Measurements from ENCODE around the gene TGM2.

The TGM2 gene

DNA sequence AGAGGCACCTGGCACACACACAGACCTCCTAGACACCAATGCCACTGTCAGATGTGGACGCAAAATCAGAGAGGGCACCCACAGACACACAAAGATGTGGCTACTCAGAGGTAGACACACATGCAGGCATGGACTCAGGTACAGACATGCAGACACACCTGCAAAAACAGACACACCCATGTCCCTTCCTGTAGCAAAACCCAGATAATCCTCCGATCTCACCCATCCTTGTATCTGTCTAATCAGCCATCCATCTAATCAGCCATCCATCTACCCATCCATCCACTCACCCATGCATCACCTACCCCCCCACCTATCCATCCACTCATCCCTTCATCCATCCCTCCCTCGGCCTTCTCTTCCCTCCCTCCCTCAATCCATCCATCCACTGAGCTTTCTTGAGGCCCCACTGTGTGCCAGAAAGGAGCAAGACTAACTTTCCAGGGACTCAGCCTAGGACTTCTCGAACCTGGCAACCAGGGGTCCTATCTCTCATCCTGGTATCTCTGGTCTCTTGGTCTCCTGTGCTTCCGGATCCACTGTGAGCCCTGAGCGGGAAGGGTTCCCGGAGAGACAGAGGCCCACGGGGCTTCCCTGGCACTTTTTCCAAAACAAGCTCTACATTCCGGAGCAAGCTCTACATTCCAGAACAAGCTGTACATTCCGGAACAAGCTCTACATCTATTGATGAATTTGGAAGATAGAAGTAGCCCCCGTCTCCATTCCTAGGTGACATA lies 1.1 kb upstream of the TGM2 start:
- H3K4me3 ChIP-seq (ENCODE audit: low read length): no peak overlapping the region
- no peak for TF ChIP-seq ZNF274 (IDR thresholded peaks at IDR 0.05; ENCODE audit: low read depth, low read length)

DNA sequence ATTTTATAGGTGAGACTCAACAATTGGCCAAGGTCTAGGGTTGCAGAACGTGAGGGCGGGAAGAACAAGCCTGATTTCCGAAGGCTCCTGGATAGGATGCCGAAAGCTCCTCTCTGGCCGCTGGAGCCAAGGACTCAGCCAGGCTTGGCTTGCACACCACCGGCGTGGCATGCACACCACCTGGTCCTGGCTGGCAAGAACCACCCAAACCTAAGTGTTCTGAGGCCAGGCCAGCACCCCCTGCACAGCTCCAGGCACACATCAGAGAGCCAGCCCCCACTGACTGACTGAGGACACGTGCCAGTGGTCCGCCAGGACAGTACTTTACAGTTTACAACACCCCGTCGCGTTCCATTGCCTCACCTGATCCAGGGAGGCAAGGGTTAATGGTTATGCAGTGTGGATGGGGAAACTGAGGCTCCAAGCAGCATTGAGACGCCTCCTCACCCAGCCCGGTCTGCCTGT lies 414 bp downstream of the TGM2 start:
- no peak overlapping the region for H3K4me3 ChIP-seq (ENCODE audit: low read length)

GRCh38 chr20:38164069-38164468 lies 1.0 kb downstream of the TGM2 start:
- no peak for TF ChIP-seq ZNF274 (IDR thresholded peaks at IDR 0.05; ENCODE audit: low read depth, low read length)
- no peak overlapping the region for H3K4me3 ChIP-seq (ENCODE audit: low read length)

More for the DNA sequence above, 414 bp downstream of the TGM2 start:
- no peak for TF ChIP-seq ZNF274 (IDR thresholded peaks at IDR 0.05; ENCODE audit: low read depth, low read length)

DNA sequence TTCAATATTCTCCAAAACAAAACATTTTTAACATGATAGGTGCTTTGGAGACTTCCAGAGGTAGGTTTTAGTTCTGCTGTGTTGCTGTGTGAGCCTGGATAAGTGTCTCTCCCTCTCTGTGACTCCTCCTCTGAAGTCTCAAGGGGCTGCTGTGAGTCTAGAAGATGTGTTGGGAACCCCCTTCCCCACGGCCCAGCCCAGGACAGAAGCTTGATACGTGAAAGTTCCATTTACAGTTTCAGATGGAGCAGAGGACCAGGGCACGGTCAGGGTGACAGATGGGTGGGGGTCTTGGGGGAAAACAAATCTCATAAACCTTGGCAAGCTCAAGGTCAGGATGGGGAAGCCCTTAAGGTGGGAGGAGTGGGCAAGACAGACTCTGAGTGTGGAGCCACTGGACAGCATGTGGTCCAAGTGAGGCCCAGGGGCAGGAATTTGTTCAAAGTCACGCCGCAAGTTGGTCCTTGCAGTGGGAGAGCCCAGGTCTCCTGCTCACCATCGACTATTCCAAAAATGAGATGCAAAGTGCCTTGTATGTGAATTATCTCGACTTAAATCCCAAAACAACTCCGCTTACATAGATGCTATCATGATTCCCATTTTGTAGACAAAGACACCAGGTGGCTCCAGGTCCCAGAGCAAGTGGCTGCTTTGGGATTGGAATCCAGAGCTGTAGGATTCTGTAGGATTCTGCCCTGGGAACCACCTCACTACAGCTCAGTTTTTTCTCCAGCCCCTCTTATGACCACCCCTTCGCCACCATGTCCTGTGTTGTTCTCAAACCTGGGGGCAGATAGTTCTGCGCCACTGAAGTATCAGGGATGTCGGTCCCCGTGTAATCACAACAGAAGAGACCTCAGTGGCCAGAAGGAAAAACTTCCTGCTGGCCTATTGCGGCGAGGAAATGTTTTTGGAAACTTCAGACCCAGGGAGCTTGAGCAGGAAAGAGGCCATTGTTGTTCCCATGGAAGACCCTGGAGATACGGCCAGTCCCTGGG lies 1.9 kb downstream of the TGM2 start:
- H3K4me3 ChIP-seq (ENCODE audit: low read length): no peak overlapping the region
- no peak for TF ChIP-seq ZNF274 (IDR thresholded peaks at IDR 0.05; ENCODE audit: low read depth, low read length)

- no peak overlapping the region for H3K4me3 ChIP-seq (ENCODE audit: low read length)
- TF ChIP-seq ZNF274 (IDR thresholded peaks at IDR 0.05; ENCODE audit: low read depth, low read length): no peak
Observed at GRCh38 chr20:38162149-38162548, 2.9 kb downstream of the TGM2 start.

DNA sequence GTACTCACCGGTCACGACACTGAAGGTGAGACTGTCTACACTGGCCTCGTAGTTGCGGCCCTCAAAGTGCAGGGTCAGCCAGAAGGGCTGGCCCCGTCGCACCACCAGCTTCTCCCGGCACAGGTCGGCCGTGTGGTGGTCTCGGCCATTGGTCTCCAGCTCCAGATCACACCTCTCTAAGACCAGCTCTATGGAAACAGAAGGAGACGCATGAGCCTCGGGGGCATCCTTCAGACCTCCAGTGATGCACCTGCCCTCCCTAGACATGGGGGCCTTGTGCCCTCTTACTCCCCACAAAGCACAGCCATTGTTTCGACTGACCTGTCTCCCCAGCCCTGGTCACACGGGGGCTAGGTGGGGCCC lies 3.7 kb downstream of the TGM2 start:
- TF ChIP-seq ZNF274 (IDR thresholded peaks at IDR 0.05; ENCODE audit: low read depth, low read length): no peak
- H3K4me3 ChIP-seq (ENCODE audit: low read length): no peak overlapping the region

DNA sequence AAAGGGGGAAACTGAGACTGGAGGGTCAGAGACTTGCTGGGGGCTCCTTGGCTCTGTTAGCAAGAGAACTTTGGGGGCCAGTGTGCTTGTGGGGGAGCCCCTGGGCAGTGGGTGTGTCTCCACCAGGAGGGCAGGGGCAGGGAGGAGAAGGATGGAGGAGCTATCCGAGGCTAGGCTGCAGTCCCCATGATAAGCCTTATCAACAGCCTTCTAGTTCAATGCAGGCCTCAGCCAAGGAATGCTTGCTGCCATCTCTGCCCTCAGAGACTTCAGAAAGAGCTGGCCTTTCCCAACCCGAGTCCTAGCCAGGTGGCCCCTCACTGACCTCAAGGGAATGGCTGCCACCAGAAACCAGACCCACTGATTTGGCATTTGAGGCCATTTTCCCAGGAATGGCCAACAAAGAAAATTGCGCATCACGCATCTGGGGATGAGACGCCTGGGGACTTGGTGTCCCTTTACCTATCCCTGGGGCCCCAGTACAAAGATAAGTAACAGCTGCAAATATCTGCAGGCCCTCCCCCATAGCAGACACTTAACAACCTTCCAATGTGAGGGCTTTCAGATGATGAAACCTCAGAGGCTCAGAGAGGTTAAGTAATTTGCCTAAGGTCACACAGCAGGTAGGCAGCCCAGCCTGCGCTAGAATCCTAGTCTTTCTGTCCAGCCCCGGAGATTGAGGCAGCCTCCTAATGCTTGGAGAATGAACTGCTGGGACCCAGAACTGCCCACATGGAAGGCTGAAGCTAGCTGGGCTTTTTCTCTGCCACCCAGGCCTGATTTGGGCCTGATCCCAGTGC lies 4.9 kb downstream of the TGM2 start:
- H3K4me3 ChIP-seq (ENCODE audit: low read length): no peak overlapping the region
- TF ChIP-seq ZNF274 (IDR thresholded peaks at IDR 0.05; ENCODE audit: low read depth, low read length): no peak

- no peak for TF ChIP-seq ZNF274 (IDR thresholded peaks at IDR 0.05; ENCODE audit: low read depth, low read length)
- no peak overlapping the region for H3K4me3 ChIP-seq (ENCODE audit: low read length)
Observed at GRCh38 chr20:38159566-38159956, 5.5 kb downstream of the TGM2 start.

DNA sequence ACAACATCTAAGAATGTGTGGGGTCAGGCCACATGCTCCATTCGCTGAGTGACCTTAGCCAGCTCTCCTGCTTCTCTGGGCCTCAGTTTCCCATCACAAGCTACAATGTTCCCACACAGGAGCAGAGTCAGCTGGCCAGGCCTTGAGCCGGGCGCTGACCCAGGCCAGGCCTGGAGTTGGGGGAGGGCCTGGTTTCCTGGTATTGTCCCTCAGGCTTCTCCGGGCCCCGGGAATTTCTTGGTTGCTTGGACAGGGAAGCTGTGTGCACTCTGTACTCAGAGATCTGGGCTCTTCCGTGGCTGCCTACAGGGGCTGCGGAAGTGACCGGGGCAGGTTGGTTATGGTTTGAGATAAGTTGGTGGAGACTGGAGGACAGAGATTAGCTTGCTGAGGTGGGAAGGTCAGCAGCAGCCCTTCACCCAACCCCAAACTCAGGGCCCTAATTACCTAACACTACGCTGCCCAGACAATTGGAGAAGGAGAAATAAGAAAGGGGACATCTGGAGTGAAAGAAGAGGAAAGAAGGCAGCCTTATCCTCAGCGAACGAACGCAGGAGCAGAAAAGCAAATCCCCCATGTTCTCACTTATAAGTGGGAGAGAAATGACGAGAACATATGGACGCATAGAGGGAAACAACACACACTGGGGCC lies 6.2 kb downstream of the TGM2 start:
- no peak for TF ChIP-seq ZNF274 (IDR thresholded peaks at IDR 0.05; ENCODE audit: low read depth, low read length)
- H3K4me3 ChIP-seq (ENCODE audit: low read length): no peak overlapping the region

DNA sequence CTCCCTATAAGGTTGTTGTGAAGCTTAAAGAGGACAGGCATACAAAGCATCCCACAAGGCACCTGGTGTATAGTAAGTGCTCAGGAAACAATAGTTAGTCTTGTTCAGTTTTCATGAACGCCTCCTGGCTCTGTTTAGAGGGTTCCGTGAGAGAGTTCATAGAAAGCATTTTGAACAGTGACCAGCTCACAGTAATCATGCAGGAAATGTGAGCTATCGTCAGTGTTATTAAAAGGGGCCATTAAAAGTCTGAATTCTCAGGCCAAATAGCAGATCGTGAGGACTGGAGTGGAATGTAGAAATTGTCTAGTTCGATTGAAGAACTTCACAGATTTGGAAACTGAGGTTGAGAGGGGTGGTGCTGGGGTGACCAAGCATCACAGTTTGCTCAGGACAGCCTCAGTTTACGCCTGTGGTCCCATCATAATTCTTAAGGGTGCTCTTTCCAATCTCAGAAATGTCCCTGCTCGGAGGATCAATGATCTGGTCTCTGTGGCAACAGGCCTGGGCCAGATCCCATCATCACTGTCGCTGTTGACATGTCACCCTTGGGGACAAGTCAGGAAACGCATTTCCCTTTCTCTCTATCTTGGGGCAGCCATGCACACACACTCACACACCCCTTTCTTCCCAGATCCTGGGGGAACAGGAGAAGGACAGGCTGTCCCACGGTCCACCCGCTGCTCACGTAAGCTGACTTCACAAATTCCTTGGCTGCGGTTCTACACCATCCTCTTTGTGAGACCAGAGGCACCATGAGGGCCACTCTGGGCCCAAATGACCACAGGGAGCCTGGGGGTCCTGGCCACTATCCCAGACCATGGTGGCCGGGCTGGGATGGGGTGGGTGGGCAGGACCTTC lies 7.2 kb downstream of the TGM2 start:
- no peak overlapping the region for H3K4me3 ChIP-seq (ENCODE audit: low read length)
- no peak for TF ChIP-seq ZNF274 (IDR thresholded peaks at IDR 0.05; ENCODE audit: low read depth, low read length)

- TF ChIP-seq ZNF274 (IDR thresholded peaks at IDR 0.05; ENCODE audit: low read depth, low read length): no peak
- H3K4me3 ChIP-seq (ENCODE audit: low read length): no peak overlapping the region
Observed at GRCh38 chr20:38156888-38157634, 8.0 kb downstream of the TGM2 start.

GRCh38 chr20:38156280-38156679 lies 8.8 kb downstream of the TGM2 start:
- H3K4me3 ChIP-seq (ENCODE audit: low read length): no peak overlapping the region
- TF ChIP-seq ZNF274 (IDR thresholded peaks at IDR 0.05; ENCODE audit: low read depth, low read length): no peak
